ENCODE data around the gene SUPT20HL1.
"Not testable (repeated sequence)": the region's sequence is repeated elsewhere in the genome, so short reads cannot be mapped to it uniquely, and the experiment has no call there.

The SUPT20HL1 gene

GRCh38 chrX:24360272-24360671 is at the start of gene SUPT20HL1:
SUPT20HL1 (plus strand) TSS chrX:24360639; CDS start chrX:24362761, 2,122 bp downstream.
- no peak for DNase-seq (ENCODE audit: low spot score)

GRCh38 chrX:24310916-24311315 is 49.5 kb upstream of the SUPT20HL1 start:
- not testable (repeated sequence) for DNase-seq (ENCODE audit: low spot score)

- DNase-seq (ENCODE audit: low spot score) = not testable (repeated sequence)
Observed at GRCh38 chrX:24311507-24312248, 48.8 kb upstream of the SUPT20HL1 start.

GRCh38 chrX:24312249-24312607 is 48.2 kb upstream of the SUPT20HL1 start:
- DNase-seq (ENCODE audit: low spot score) = not testable (repeated sequence)

- no peak for DNase-seq (ENCODE audit: low spot score)
Observed at GRCh38 chrX:24314019-24314635, 46.3 kb upstream of the SUPT20HL1 start, which contains the start of gene SUPT20HL2. SUPT20HL2 (minus strand) TSS chrX:24314069; CDS start chrX:24313315, 754 bp downstream.

GRCh38 chrX:24316111-24316510 is 44.3 kb upstream of the SUPT20HL1 start:
- DNase-seq (ENCODE audit: low spot score) = no peak

GRCh38 chrX:24317567-24317966 is 42.9 kb upstream of the SUPT20HL1 start:
- no peak for DNase-seq (ENCODE audit: low spot score)

GRCh38 chrX:24321741-24322395 is 38.6 kb upstream of the SUPT20HL1 start:
- no peak for DNase-seq (ENCODE audit: low spot score)

- no peak for DNase-seq (ENCODE audit: low spot score)
Observed at GRCh38 chrX:24325231-24325630, 35.2 kb upstream of the SUPT20HL1 start.

- no peak for DNase-seq (ENCODE audit: low spot score)
Observed at GRCh38 chrX:24332878-24333277, 27.6 kb upstream of the SUPT20HL1 start.

- DNase-seq (ENCODE audit: low spot score) = no peak
Observed at GRCh38 chrX:24333371-24333770, 27.1 kb upstream of the SUPT20HL1 start.

- DNase-seq (ENCODE audit: low spot score) = peak; percentile 78
Observed at GRCh38 chrX:24334461-24334860, 26.0 kb upstream of the SUPT20HL1 start.

- no peak for DNase-seq (ENCODE audit: low spot score)
Observed at GRCh38 chrX:24335871-24336270, 24.6 kb upstream of the SUPT20HL1 start.

GRCh38 chrX:24339911-24340310 is 20.5 kb upstream of the SUPT20HL1 start:
- DNase-seq (ENCODE audit: low spot score) = no peak

GRCh38 chrX:24340501-24340900 is 19.9 kb upstream of the SUPT20HL1 start:
- no peak for DNase-seq (ENCODE audit: low spot score)

GRCh38 chrX:24341795-24342194 is 18.6 kb upstream of the SUPT20HL1 start:
- DNase-seq (ENCODE audit: low spot score) = peak; percentile 67

GRCh38 chrX:24343719-24344118 is 16.7 kb upstream of the SUPT20HL1 start:
- no peak for DNase-seq (ENCODE audit: low spot score)

GRCh38 chrX:24347881-24348280 is 12.6 kb upstream of the SUPT20HL1 start:
- no peak for DNase-seq (ENCODE audit: low spot score)

GRCh38 chrX:24350217-24350616 is 10.2 kb upstream of the SUPT20HL1 start:
- no peak for DNase-seq (ENCODE audit: low spot score)

GRCh38 chrX:24355095-24355494 is 5.3 kb upstream of the SUPT20HL1 start:
- DNase-seq (ENCODE audit: low spot score) = peak; percentile 6

GRCh38 chrX:24357106-24357505 is 3.3 kb upstream of the SUPT20HL1 start:
- peak; percentile 36 for DNase-seq (ENCODE audit: low spot score)

GRCh38 chrX:24362089-24362745 is 1.8 kb downstream of the SUPT20HL1 start:
- DNase-seq (ENCODE audit: low spot score) = not testable (repeated sequence)
